NCI-H446 (cell line): ENCODE data around the gene PGLYRP4.

Experiments used
- DNase-seq, 2 experiments: peaks; one replicate each; lab custom pipeline; 2025; lab: John Stamatoyannopoulos, UW

PGLYRP4 gene

GRCh38 chr1:153348511-153349362, at the start of gene PGLYRP4:
Gene PGLYRP4 (minus strand): TSS chr1:153348841. CDS start chr1:153347932, 909 bp downstream.
- DNase-seq = no peak

DNA sequence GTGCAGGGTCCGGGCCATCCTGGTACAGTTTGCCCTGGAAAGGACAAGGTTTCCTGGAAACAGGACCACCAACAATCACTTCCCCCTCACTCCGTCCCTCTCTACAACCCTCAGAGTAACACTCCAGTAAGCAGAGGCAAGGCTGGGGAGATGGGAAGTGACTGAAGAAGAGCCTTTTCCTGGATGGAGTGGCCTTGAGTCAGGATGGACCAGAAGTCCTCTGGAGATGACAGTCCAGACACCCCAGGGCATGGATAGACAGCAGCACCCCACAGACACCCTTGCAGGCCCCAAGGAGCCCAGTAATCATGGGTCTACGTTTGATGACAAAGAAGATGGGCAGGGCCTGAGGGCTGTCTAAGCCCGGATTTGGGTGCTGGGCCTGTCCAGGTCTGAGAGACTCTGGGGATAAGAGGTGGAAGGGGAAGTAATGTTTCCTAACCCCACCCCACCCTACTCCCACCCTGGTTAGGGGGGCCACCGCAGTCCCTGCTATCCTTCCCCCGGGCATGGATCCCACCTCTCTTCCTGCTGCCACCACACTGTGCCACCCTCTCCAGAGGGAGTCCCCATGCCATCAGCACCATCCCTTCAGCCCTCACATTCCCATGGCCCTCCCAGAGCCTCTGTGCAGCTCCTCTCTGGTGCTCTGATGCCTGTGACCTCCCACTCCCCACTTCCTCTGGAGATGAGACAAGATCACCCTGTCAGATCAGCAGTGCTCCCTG, 49.4 kb upstream of the PGLYRP4 start:
- no peak for DNase-seq

DNA sequence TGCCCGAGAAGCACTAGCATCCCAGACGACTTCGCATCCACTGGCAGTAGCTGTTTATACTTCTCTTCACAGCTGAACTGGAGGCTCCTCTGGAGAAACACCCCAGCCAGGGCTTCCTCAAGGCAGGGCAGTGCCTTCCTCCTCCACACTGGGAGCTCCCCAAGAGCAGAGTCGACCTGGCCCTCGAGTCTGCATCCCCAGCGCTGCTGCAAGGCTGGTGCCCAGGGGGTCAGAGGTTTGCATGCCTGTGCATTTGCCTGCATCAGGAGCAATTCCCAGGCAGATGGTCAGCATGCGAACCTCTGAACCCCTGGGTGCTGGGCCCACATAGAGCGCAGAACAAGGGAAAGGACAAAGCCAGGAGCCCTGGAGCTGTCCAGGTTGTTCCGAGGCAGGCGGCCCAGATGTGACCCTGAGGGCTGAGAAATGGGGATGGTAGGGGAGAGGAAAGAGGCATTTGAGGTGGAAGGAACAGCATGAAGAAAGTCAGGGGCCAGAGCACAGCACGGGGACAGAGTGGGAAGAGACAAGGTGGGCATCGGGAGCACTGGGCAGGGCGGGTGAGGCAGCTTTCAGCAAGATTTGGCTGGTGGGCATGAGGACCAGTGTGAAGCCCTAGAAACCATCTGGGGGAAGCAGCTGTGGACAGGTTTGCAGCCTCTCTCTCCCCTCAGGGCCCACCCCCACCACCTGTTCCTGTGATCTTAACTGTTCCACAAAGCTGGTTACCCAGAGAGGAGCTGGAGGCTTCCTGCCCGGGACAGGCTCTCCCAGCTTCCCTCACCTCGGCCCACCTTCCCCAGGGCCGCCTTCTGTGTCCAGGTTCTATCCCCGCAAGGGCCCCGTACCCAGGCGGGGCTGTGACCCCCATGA, 48.6 kb upstream of the PGLYRP4 start:
- DNase-seq = no peak

- no peak for DNase-seq
These were observed 47.8 kb upstream of the PGLYRP4 start for GRCh38 chr1:153396461-153396860.

DNA sequence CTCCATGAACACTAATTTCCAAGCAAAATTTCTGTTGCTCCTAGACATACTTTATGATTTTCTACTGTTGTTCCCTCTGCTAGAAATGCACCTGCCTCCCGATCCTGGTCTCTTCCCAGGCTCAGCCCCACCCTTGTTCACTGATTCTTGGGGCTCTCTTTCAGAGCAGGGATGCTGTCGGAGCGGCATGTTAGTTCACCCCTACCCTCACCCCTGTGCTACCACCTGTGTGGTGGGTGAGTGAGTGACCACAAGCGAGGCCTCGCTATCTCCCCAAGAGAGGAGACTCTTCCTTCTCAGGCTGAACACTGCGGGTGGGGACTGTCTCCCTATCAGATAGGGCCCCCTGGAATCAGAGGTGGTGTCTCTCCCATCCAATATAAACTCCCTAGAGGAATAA, 47.1 kb upstream of the PGLYRP4 start:
- DNase-seq = no peak

GRCh38 chr1:153395136-153395685, 46.6 kb upstream of the PGLYRP4 start:
- DNase-seq = no peak

GRCh38 chr1:153394391-153394790, 45.8 kb upstream of the PGLYRP4 start:
- DNase-seq = no peak

GRCh38 chr1:153393926-153394325, 45.3 kb upstream of the PGLYRP4 start:
- no peak for DNase-seq

- DNase-seq = no peak
These were observed 44.2 kb upstream of the PGLYRP4 start for GRCh38 chr1:153392822-153393221.

GRCh38 chr1:153392258-153392657, 43.6 kb upstream of the PGLYRP4 start:
- DNase-seq = no peak

DNA sequence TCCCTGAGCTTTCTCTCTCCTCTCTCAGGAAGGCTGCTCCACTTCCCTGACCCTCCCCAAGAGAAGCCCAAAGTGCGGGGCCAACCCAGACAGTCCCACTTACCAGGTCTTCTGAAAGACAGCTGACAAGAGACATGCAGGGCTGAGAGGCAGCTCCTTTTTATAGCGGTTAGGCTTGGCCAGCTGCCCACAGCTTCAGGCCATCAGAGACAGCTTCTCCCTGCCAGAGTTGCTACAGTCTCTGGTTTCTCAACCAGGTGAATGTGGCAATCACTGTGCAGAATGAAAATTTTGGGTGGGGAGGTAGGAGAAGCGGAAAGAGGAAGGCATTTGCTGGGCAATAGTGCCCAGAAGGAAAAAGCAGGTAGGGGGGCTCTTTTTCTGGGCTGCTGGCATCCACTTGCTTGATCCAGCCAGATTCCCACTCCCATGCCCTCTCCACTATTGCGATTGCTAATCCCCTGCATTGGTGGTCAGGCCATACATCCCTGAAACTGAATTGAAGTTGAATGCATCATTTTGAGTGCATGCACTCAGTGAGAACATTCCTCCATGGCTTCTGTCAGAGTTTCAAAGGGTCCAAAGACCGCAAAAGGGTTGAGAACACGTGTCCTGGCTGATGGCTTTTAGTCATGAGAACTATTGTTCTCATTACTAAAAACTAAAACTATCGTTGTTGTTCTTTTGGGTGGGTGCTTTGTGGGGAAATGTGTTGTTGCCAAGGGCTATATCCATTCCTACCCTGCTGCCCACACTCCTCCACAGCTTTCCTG, 42.5 kb upstream of the PGLYRP4 start, which contains the start of gene S100A8:
Gene S100A8 (minus strand): TSS at position 136 of the 773 bp plus-strand sequence. CDS start 538 bp downstream, outside the sequence.
- DNase-seq = no peak

- no peak for DNase-seq
These were observed 41.6 kb upstream of the PGLYRP4 start for GRCh38 chr1:153389973-153390879.

DNA sequence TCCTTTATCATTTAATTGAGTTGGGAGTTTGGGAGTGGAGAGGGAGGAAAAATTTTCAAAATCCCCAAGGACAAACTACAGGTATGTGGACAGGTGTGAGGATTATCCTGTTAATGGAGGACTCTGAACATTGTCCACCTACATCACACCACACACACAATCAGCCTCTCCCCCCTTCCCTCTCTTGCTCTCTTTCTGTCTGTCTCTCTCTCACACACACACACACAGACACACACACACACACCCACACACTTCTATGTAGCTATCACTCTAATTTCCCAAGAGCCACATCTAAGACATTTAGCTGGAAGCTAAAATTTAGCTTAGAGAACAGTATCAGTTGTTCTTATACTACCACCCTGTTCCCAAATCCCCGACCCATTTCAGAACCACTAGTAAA, 40.8 kb upstream of the PGLYRP4 start:
- no peak for DNase-seq

- DNase-seq = no peak
These were observed 39.1 kb upstream of the PGLYRP4 start for GRCh38 chr1:153387785-153388184.

DNA sequence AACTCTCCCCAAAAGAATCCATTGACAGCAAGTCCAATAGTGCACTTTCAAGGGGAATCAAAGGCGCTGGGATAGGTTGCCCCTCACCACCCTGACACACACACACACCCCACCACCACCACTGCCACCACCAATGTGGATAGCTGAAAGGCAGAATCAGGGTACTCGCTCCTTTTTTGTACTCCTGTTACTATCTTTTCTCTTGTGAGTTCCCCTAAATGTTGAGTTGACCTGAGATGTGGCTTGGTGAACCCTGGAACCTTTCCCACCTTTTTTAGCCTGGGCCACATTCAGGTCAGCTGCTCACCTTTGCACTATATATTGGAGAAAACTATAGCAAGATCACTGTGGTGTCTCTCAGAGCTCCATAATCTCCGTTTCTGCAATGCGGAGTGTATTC, 38.4 kb upstream of the PGLYRP4 start:
- DNase-seq = no peak

- no peak for DNase-seq
These were observed 37.9 kb upstream of the PGLYRP4 start for GRCh38 chr1:153386500-153386901.

GRCh38 chr1:153384958-153385580, 36.4 kb upstream of the PGLYRP4 start:
- no peak for DNase-seq

DNA sequence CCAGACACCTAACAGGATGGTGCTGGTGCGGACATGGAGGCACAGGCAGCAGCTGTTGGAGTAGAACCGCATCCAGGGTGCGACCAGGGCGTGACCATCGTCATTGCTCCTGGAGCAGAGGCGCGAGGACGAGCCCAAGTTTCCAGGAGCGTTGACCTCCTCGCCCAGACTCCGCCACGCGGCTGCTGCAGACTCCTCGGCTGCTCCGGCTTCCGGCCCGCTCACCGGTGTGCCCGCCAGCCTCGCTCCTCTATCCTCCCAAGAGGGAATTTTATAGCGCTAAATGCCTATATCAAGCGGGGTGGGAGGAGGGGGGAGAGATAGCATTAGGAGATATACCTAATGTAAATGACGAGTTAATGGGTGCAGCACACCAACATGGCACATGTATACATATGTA, 32.1 kb upstream of the PGLYRP4 start:
- no peak for DNase-seq

DNA sequence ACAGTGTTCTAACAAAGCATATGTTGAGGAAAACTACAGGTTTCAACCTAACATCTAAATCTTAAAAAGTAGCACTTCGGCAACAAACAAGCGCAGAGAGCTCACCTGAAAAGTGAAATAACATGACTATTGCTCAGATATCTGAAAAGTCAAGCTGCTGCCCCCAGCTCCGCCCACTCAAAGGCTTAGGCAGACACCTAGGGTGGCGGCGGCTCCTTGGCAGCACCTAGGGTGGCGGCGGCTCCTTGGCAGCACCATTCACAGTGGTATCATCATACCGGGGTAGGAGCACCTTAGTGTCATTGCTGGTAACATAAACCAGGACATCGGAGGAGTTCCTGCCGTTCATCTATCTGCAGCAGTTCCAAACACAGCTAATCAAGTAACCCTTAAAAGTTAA, 30.9 kb upstream of the PGLYRP4 start:
- DNase-seq = no peak

DNA sequence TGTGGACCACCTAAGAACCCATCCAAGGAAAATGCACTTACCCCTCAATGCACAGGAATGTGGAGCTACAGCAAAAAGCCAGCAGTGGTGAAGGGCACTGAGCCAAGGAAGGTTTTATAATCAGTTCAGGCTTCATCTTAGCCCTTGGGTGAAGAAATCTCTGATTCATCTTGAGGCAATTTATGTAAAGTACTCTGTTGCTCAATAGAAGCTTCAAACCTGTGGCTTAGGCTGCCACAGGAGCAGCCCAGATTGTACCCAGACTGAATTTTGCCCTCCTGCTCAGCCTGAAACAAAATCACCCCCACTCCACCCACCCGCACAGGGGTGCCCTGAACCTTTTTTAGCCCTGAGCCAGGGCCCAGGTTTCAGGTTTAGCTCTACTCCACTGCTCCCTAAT, 26.9 kb upstream of the PGLYRP4 start, which contains the start of gene S100A12:
Gene S100A12 (minus strand): TSS at position 111 of the 400 bp plus-strand sequence. CDS start 1,029 bp downstream, outside the sequence.
- no peak for DNase-seq
